NT2/D1 (cell line): ENCODE measurements around the gene AIG1.

ENCODE experiments used
- SUZ12 ChIP-seq: IDR thresholded peaks from 2 replicates; pipeline ENCODE4 v1.6.1; 2011; ENCODE audit not compliant: insufficient read length, insufficient read depth; ENCODE audit errors: extremely low read depth
- ZNF274 ChIP-seq: IDR thresholded peaks from 2 replicates; pipeline ENCODE4 v1.6.1; 2011; ENCODE audit warnings: mild to moderate bottlenecking, low read depth, low read length

DNA sequence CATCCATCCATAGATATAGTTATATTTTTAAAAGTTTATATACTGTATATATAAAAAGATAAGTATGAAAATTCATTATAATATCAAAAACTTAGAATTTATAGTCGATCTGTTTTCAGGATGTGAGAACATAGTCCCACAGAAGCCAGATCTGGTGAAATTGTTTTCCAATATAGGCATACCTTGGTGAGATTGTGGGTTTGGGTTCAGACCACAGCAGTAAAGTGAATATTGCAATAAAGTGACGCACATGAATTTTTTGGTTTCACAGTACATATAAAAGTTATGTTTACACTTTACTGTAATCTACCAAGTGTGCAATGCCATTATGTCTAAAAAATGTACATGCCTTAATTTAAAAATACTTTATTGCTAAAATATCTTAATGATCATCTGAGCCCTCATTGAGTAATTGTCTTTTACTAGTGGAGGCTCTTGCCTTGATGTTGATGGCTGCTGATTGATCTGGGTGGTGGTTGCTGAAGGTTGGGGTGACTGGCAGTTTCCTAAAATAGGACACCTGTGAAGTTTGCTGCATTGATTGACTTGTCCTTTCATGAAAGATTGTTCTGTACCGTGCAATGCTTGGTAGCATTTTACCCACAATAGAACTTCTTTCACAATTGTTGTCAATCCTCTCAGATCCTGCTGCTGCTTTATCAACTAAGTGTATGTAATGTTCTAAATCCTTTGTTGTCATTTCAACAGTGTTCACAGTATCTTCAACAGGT, 29.8 kb downstream of the AIG1 start:
- no peak for TF ChIP-seq ZNF274
- TF ChIP-seq SUZ12 = no peak
